OCI-LY3 (cell line): ENCODE data around the gene ANKS1B.

ENCODE experiments used
- H2AFZ ChIP-seq: fragments of 200-600, 300-600 bp; shearing (Covaris generic); 2 replicates; pipeline ENCODE4 v1.6.0; 2014; ENCODE audit warnings: antibody characterized with exemption, low read depth, low read length
- H3K27ac ChIP-seq: fragments of 200-600, 300-600 bp; sonication (generic); 2 replicates; pipeline ENCODE4 v1.5.1; 2014; ENCODE audit warnings: mild to moderate bottlenecking, low read length, moderate library complexity, mixed read lengths
- H3K27me3 ChIP-seq: fragments of 200-600, 300-600 bp; sonication (generic); 2 replicates; pipeline ENCODE4 v1.6.1; 2014; ENCODE audit warnings: low read depth, low read length, mixed read lengths
- H3K36me3 ChIP-seq: fragments of 200-600, 300-600 bp; sonication (generic); replicated peaks from 2 replicates; pipeline ENCODE3; 2014; ENCODE audit warnings: low read depth, low read length, mixed read lengths
- H3K4me1 ChIP-seq: fragments of 300-600, 200-600 bp; sonication (generic); 2 replicates; pipeline ENCODE4 v1.6.1; 2014; ENCODE audit warnings: low read length, mixed read lengths
- H3K4me2 ChIP-seq: fragments of 200-600, 300-600 bp; sonication (generic); 2 replicates; pipeline ENCODE4 v1.6.1; 2014; ENCODE audit warnings: low read length, mixed read lengths
- H3K4me3 ChIP-seq: fragments of 300-600, 200-600 bp; sonication (generic); 2 replicates; pipeline ENCODE4 v1.5.1; 2014; ENCODE audit warnings: antibody characterized with exemption, mild to moderate bottlenecking, low read length, moderate library complexity
- H3K79me2 ChIP-seq: fragments of 300-600, 200-600 bp; shearing (Covaris generic); 2 replicates; pipeline ENCODE4 v1.6.1; 2014; ENCODE audit warnings: mild to moderate bottlenecking, low read length, mixed read lengths
- H3K9ac ChIP-seq: fragments of 300-600, 200-600 bp; shearing (Covaris generic); 2 replicates; pipeline ENCODE4 v1.6.0; 2014; ENCODE audit warnings: mild to moderate bottlenecking, low read length, moderate library complexity
- H3K9me3 ChIP-seq: fragments of 200-600, 300-600 bp; shearing (Covaris generic); 2 replicates; pipeline ENCODE4 v1.6.1; 2014; ENCODE audit warnings: low read length, mixed read lengths; ENCODE audit not compliant: insufficient read depth
- H4K20me1 ChIP-seq: fragments of 200-600, 300-600 bp; sonication (generic); 2 replicates; pipeline ENCODE4 v1.6.1; 2016; ENCODE audit warnings: low read length, mixed read lengths; ENCODE audit not compliant: insufficient read depth
- CTCF ChIP-seq: fragments of 200-600, 300-600 bp; sonication (generic); IDR thresholded peaks from 2 replicates; pipeline ENCODE4 v1.5.1; 2014; ENCODE audit warnings: antibody characterized with exemption, low read length, low read depth
- EZH2phosphoT487 ChIP-seq: fragments of 200-600 bp; shearing (Covaris generic); IDR thresholded peaks from 2 replicates; pipeline ENCODE4 v1.6.1; 2018; ENCODE audit warnings: antibody characterized with exemption, mixed run types, low read depth

Gene ANKS1B

GRCh38 chr12:99450036-99450630, 534.6 kb downstream of the ANKS1B start:
- Histone ChIP-seq H3K4me3 (no peak overlapping the region), H2AFZ (no peak overlapping the region), H3K79me2 (no peaks in the 10 kb centered on the region), H3K4me2 (no peak overlapping the region), H3K36me3 (no peaks in the 10 kb centered on the region), H4K20me1 (no peaks in the 10 kb centered on the region), H3K9ac (no peak overlapping the region), H3K27ac (no peak overlapping the region), H3K4me1 (peaks cover 16% of the 10 kb centered on the region), H3K9me3 (no peaks in the 10 kb centered on the region), H3K27me3 (no peaks in the 10 kb centered on the region)
- TF ChIP-seq CTCF (no peak), EZH2phosphoT487 (no peak)

- no peak overlapping the region for H3K9ac ChIP-seq
- no peak overlapping the region for H3K4me2 ChIP-seq
- H3K4me3 ChIP-seq, result no peak overlapping the region
- H4K20me1 ChIP-seq, result no peaks in the 10 kb centered on the region
- no peaks in the 10 kb centered on the region for H3K79me2 ChIP-seq
- no peak overlapping the region for H2AFZ ChIP-seq
- H3K27ac ChIP-seq, result no peak overlapping the region
- H3K36me3 ChIP-seq, result no peaks in the 10 kb centered on the region
- TF ChIP-seq CTCF, result no peak
- no peak for TF ChIP-seq EZH2phosphoT487
- H3K27me3 ChIP-seq, result no peaks in the 10 kb centered on the region
- H3K4me1 ChIP-seq, result peaks cover 13% of the 10 kb centered on the region
- H3K9me3 ChIP-seq, result no peaks in the 10 kb centered on the region
Measured at GRCh38 chr12:99444859-99445316, 539.8 kb downstream of the ANKS1B start.

- H3K27ac ChIP-seq, result no peak overlapping the region
- H3K9ac ChIP-seq, result no peak overlapping the region
- no peaks in the 10 kb centered on the region for H4K20me1 ChIP-seq
- peaks cover 8% of the 10 kb centered on the region; the same call in 1 of the 2 replicates for H3K9me3 ChIP-seq
- no peak overlapping the region for H2AFZ ChIP-seq
- H3K4me1 ChIP-seq, result peaks cover 21% of the 10 kb centered on the region
- no peak overlapping the region for H3K4me2 ChIP-seq
- TF ChIP-seq CTCF, result no peak
- no peak for TF ChIP-seq EZH2phosphoT487
- H3K27me3 ChIP-seq, result no peaks in the 10 kb centered on the region
- H3K4me3 ChIP-seq, result no peak overlapping the region
- peaks cover 13% of the 10 kb centered on the region for H3K36me3 ChIP-seq
- H3K79me2 ChIP-seq, result no peaks in the 10 kb centered on the region
Measured at GRCh38 chr12:99442758-99443157, 542.0 kb downstream of the ANKS1B start.

- Histone ChIP-seq H3K4me3 (no peak overlapping the region), H3K27ac (no peak overlapping the region), H4K20me1 (no peaks in the 10 kb centered on the region), H3K36me3 (peaks cover 20% of the 10 kb centered on the region), H3K4me2 (no peak overlapping the region), H2AFZ (no peak overlapping the region), H3K9me3 (peaks cover 8% of the 10 kb centered on the region; the same call in 1 of the 2 replicates), H3K9ac (no peak overlapping the region), H3K79me2 (no peaks in the 10 kb centered on the region), H3K27me3 (no peaks in the 10 kb centered on the region), H3K4me1 (peaks cover 39% of the 10 kb centered on the region)
- TF ChIP-seq EZH2phosphoT487 (no peak), CTCF (no peak)
Measured at GRCh38 chr12:99439399-99439798, 545.3 kb downstream of the ANKS1B start.
